H9 (cell line): Measurements from ENCODE around the gene KCTD1. TPM values are rescaled to one million over a fixed set of nuclear protein-coding genes. Genes with fewer than 3 reads are reported as not detected.

ENCODE experiments used
- DNase-seq: peaks from one replicate; pipeline ENCODE4 v3.0.0-alpha.2; 2017
- H2AFZ ChIP-seq: one replicate; pipeline ENCODE4 v1.6.1; 2013; ENCODE audit warnings: mild to moderate bottlenecking, low read length, control low read depth, moderate library complexity
- H2AK5ac ChIP-seq: 2 replicates; pipeline ENCODE4 v1.6.1; 2013; ENCODE audit warnings: low read length, control low read depth, mixed read lengths; ENCODE audit not compliant: insufficient read length
- H2BK120ac ChIP-seq: one replicate; pipeline ENCODE4 v1.6.1; 2013; ENCODE audit warnings: low read depth, mild to moderate bottlenecking, low read length, control low read depth, inconsistent platforms; ENCODE audit not compliant: poor library complexity, severe bottlenecking
- H2BK12ac ChIP-seq: 2 replicates; pipeline ENCODE4 v1.6.1; 2013; ENCODE audit warnings: low read length, control low read depth, mixed read lengths, low read depth; ENCODE audit not compliant: insufficient read length
- H2BK15ac ChIP-seq: 2 replicates; pipeline ENCODE4 v1.6.1; 2013; ENCODE audit warnings: low read depth, low read length, control low read depth
- H2BK20ac ChIP-seq: one replicate; pipeline ENCODE4 v1.6.1; 2013; ENCODE audit warnings: low read depth, mild to moderate bottlenecking, low read length, control low read depth, inconsistent platforms; ENCODE audit not compliant: poor library complexity, severe bottlenecking
- H2BK5ac ChIP-seq: 2 replicates; pipeline ENCODE4 v1.6.1; 2013; ENCODE audit warnings: low read length, control low read depth, mixed read lengths; ENCODE audit not compliant: insufficient read length
- H3K14ac ChIP-seq: 2 replicates; pipeline ENCODE4 v1.6.1; 2013; ENCODE audit warnings: low read length, control low read depth; ENCODE audit not compliant: insufficient read depth
- H3K18ac ChIP-seq: 2 replicates; pipeline ENCODE4 v1.6.1; 2013; ENCODE audit warnings: low read depth, mild to moderate bottlenecking, mixed read lengths, low read length, control low read depth; ENCODE audit not compliant: insufficient read length
- H3K23ac ChIP-seq: 2 replicates; pipeline ENCODE4 v1.6.1; 2013; ENCODE audit warnings: low read length, control low read depth, mixed read lengths, low read depth; ENCODE audit not compliant: insufficient read length
- H3K23me2 ChIP-seq: 2 replicates; pipeline ENCODE4 v1.6.1; 2013; ENCODE audit warnings: low read depth, mild to moderate bottlenecking, mixed read lengths, low read length, control low read depth; ENCODE audit not compliant: insufficient read length, poor library complexity, severe bottlenecking
- H3K27ac ChIP-seq: 2 replicates; pipeline ENCODE4 v1.5.1; 2013; ENCODE audit warnings: low read length, control low read depth, mixed read lengths, low read depth; ENCODE audit not compliant: insufficient read length
- H3K27me3 ChIP-seq: 2 replicates; pipeline ENCODE4 v1.6.1; 2013; ENCODE audit warnings: low read length, control low read depth, inconsistent platforms; ENCODE audit not compliant: insufficient read depth
- H3K4ac ChIP-seq: 2 replicates; pipeline ENCODE4 v1.6.1; 2013; ENCODE audit warnings: low read depth, mild to moderate bottlenecking, control low read depth, inconsistent platforms, low read length, moderate library complexity
- H3K4me1 ChIP-seq: 2 replicates; pipeline ENCODE4 v1.6.1; 2013; ENCODE audit warnings: low read length, control low read depth, inconsistent platforms; ENCODE audit not compliant: insufficient read depth
- H3K4me2 ChIP-seq: 2 replicates; pipeline ENCODE4 v1.6.1; 2013; ENCODE audit warnings: low read length, control low read depth, mixed read lengths; ENCODE audit not compliant: insufficient read length, insufficient read depth
- H3K56ac ChIP-seq: 2 replicates; pipeline ENCODE4 v1.6.1; 2013; ENCODE audit warnings: low read depth, mild to moderate bottlenecking, mixed read lengths, low read length, control low read depth; ENCODE audit not compliant: insufficient read length
- H3K79me1 ChIP-seq: 2 replicates; pipeline ENCODE4 v1.6.1; 2013; ENCODE audit warnings: low read depth, mild to moderate bottlenecking, moderate library complexity, low read length, control low read depth, inconsistent platforms; ENCODE audit not compliant: insufficient read depth, poor library complexity, severe bottlenecking
- H3K79me2 ChIP-seq: 2 replicates; pipeline ENCODE4 v1.6.1; 2013; ENCODE audit warnings: low read length, control low read depth, inconsistent platforms; ENCODE audit not compliant: insufficient read depth
- H3K9ac ChIP-seq: 2 replicates; pipeline ENCODE4 v1.6.1; 2013; ENCODE audit warnings: low read length, control low read depth, mixed read lengths; ENCODE audit not compliant: insufficient read length; ENCODE audit errors: extremely low read depth
- H3K9me3 ChIP-seq: one replicate; pipeline ENCODE4 v1.6.1; 2013; ENCODE audit warnings: low read depth, low read length, inconsistent platforms; ENCODE audit not compliant: control insufficient read depth
- H3T11ph ChIP-seq: one replicate; pipeline ENCODE4 v1.6.1; 2013; ENCODE audit warnings: mild to moderate bottlenecking, low read length, control low read depth, inconsistent platforms
- H4K20me1 ChIP-seq: one replicate; pipeline ENCODE4 v1.6.1; 2013; ENCODE audit not compliant: control insufficient read depth, insufficient read length, insufficient read depth
- H4K5ac ChIP-seq: 2 replicates; pipeline ENCODE4 v1.6.1; 2013; ENCODE audit warnings: low read depth, mild to moderate bottlenecking, mixed read lengths, low read length, control low read depth; ENCODE audit not compliant: insufficient read length
- H4K8ac ChIP-seq: replicated peaks from 2 replicates; pipeline ENCODE4 v1.6.1; 2013; ENCODE audit warnings: low read length, control low read depth, mixed read lengths, low read depth; ENCODE audit not compliant: insufficient read length
- H4K91ac ChIP-seq: 2 replicates; pipeline ENCODE4 v1.6.1; 2013; ENCODE audit warnings: low read depth, mild to moderate bottlenecking, moderate library complexity, mixed read lengths, low read length, control low read depth; ENCODE audit not compliant: insufficient read length
- H3K27ac Mint-ChIP-seq, 3 experiments: 2 replicates in 2 of 3; 3 replicates in 1 of 3; pipeline ENCODE4 v1.8.0; 2020 to 2021; ENCODE audit warnings: mixed read lengths in 3 of 3, mild to moderate bottlenecking in 1 of 3, moderate library complexity in 1 of 3
- H3K27me3 Mint-ChIP-seq: 2 replicates; pipeline ENCODE4 v1.8.0; 2021; ENCODE audit warnings: low read depth, mild to moderate bottlenecking, moderate library complexity, mixed read lengths
- H3K36me3 Mint-ChIP-seq, 3 experiments: 2 replicates in 2 of 3; 3 replicates in 1 of 3; pipeline ENCODE4 v1.8.0; 2020 to 2021; ENCODE audit warnings: low read depth in 3 of 3, mixed read lengths in 3 of 3; ENCODE audit not compliant: insufficient read depth in 1 of 3
- H3K4me1 Mint-ChIP-seq, 2 experiments: 2 replicates each; pipeline ENCODE4 v1.8.0; 2020; ENCODE audit warnings: mixed read lengths in 2 of 2
- H3K4me3 Mint-ChIP-seq, 2 experiments: 2 replicates in 1 of 2; 3 replicates in 1 of 2; pipeline ENCODE4 v1.8.0; 2020 to 2021; ENCODE audit warnings: mild to moderate bottlenecking in 2 of 2, mixed read lengths in 2 of 2, moderate library complexity in 1 of 2
- H3K9me3 Mint-ChIP-seq, 2 experiments: 2 replicates in 1 of 2; 3 replicates in 1 of 2; pipeline ENCODE4 v1.8.0; 2020; ENCODE audit warnings: mild to moderate bottlenecking in 2 of 2, mixed read lengths in 2 of 2, moderate library complexity in 1 of 2
- CTCF ChIP-seq: fragments of 200-600 bp; sonication (generic); conservative IDR thresholded peaks from 3 replicates; pipeline ENCODE4 v1.8.0; 2021; ENCODE audit warnings: antibody characterized with exemption, mild to moderate bottlenecking
- WGBS: extraction: QIAGEN DNeasy Blood & Tissue Kit; methylation state at CpG from one replicate; pipeline ENCODE4 v1.1.7; 2013; ENCODE audit warnings: missing lambda C conversion rate, low lambda C conversion rate, mixed read lengths; ENCODE audit not compliant: insufficient read length; ENCODE audit errors: extremely low coverage; 5-methylcytosine and 5-hydroxymethylcytosine counted together
- total RNA-seq: library from RNA; stranded (reverse); gene quantifications from 2 replicates; pipeline ENCODE4 v1.2.1, GENCODE V29; 2021

Gene KCTD1
- total RNA-seq, 1 experiment from 2014 or later = 10.8 TPM

- no peak overlapping the region for H2BK12ac ChIP-seq
- no peak overlapping the region for H3K56ac ChIP-seq
- no peak overlapping the region for H3T11ph ChIP-seq
- no peak overlapping the region for H2BK120ac ChIP-seq
- no peak overlapping the region for H4K8ac ChIP-seq
- no peak overlapping the region for H2BK20ac ChIP-seq
- no peak overlapping the region for H2BK15ac ChIP-seq
- H3K9ac ChIP-seq = no peak overlapping the region
- no peaks in the 10 kb centered on the region for H3K9me3 ChIP-seq
- Mint-ChIP-seq H3K4me3 (no peak overlapping the region), H3K36me3 (no peaks in the 10 kb centered on the region; a peak in 1 of 7 replicates), H3K4me1 (peaks cover 6 to 12% of the 10 kb centered on the region in 2 experiments), H3K27me3 (no peaks in the 10 kb centered on the region), H3K9me3 (no peaks in the 10 kb centered on the region), H3K27ac (no peak overlapping the region)
- no peak overlapping the region for H2BK5ac ChIP-seq
- H3K4ac ChIP-seq = no peak overlapping the region
- DNase-seq = no peak
- no peaks in the 10 kb centered on the region for H3K4me1 ChIP-seq
- no peak for TF ChIP-seq CTCF
- no peak overlapping the region for H4K91ac ChIP-seq
- H3K14ac ChIP-seq = no peak overlapping the region
- no CpG with 5 or more reads among the region's 3 CpGs for WGBS
- no peak overlapping the region for H2AFZ ChIP-seq
- H3K79me1 ChIP-seq = no peaks in the 10 kb centered on the region
- no peaks in the 10 kb centered on the region for H3K79me2 ChIP-seq
- no peaks in the 10 kb centered on the region for H3K27me3 ChIP-seq
- H3K23me2 ChIP-seq = no peaks in the 10 kb centered on the region
- no peak overlapping the region for H4K5ac ChIP-seq
- no peaks in the 10 kb centered on the region for H4K20me1 ChIP-seq
- no peak overlapping the region for H3K18ac ChIP-seq
- H2AK5ac ChIP-seq = no peak overlapping the region
- no peak overlapping the region for H3K27ac ChIP-seq
- H3K4me2 ChIP-seq = no peak overlapping the region
- H3K23ac ChIP-seq = no peak overlapping the region
These were observed 38.0 kb downstream of the KCTD1 start for GRCh38 chr18:26510337-26510736.
